B cell (primary cell): ENCODE results near the gene CEP95. TPM values are rescaled to one million over a fixed set of nuclear protein-coding genes. Genes with fewer than 3 reads are reported as not detected.
A peak's percentile ranks its signal among the peaks of the same experiment; 100 is the strongest.

Experiments
- ATAC-seq: fragments of 200-7000 bp; cut with Tn5 transposase; one replicate; pipeline ENCODE4 v1.10.0; 2021; ENCODE audit warnings: low read depth, mild to moderate bottlenecking, moderate number of reproducible peaks, moderate library complexity
- CTCF ChIA-PET: fragments of 350-600 bp; sonication (Branson Sonifier 250); formaldehyde crosslinking; loops from one replicate; lab custom pipeline; 2021; ENCODE audit warnings: antibody characterized with exemption, inconsistent platforms; lab: Charles Lee
- POLR2A ChIA-PET: fragments of 350-600 bp; sonication (Branson Sonifier 250); formaldehyde crosslinking; loops from one replicate; lab custom pipeline; 2021; ENCODE audit warnings: antibody characterized with exemption; lab: Charles Lee
- DNase-seq: peaks from one replicate; pipeline ENCODE4 v3.0.0; 2013
- H2AFZ ChIP-seq: 2 replicates; pipeline ENCODE4 v1.6.1; 2012; ENCODE audit warnings: mild to moderate bottlenecking, low read depth, low read length; ENCODE audit not compliant: insufficient read depth, poor library complexity, severe bottlenecking
- H3K27ac ChIP-seq, 2 donors: 1 replicate in 1 of 2; 2 replicates in 1 of 2; pipeline ENCODE4 v1.5.1; 2012 to 2013; ENCODE audit warnings: low read length in 2 of 2, mild to moderate bottlenecking in 2 of 2, moderate library complexity in 1 of 2
- H3K27me3 ChIP-seq, 4 experiments: fragments of 200-600 bp in 1 of 4; sonication (generic) in 1 of 4; replicated peaks in 1 of 4; 1 replicate in 2 of 4; 2 replicates in 2 of 4; pipeline versions ENCODE4 v1.6.1 to v1.7.0; 2013 to 2016; ENCODE audit warnings: low read length in 3 of 4, mild to moderate bottlenecking in 2 of 4, mixed read lengths in 1 of 4, moderate library complexity in 1 of 4; ENCODE audit not compliant: insufficient read depth in 4 of 4, control insufficient read depth in 3 of 4; ENCODE audit errors: control extremely low read depth in 1 of 4
- H3K36me3 ChIP-seq, 2 experiments: replicated peaks in 1 of 2; 1 replicate in 1 of 2; 2 replicates in 1 of 2; pipeline versions ENCODE4 v1.6.1 to v1.7.1; 2013; ENCODE audit warnings: low read length in 1 of 2; ENCODE audit not compliant: insufficient read depth in 2 of 2, control insufficient read depth in 1 of 2; ENCODE audit errors: control extremely low read depth in 1 of 2, extremely low read depth in 1 of 2
- H3K4me1 ChIP-seq, 2 donors: fragments of 200-600 bp in 1 of 2; sonication (generic) in 1 of 2; 1 replicate in 1 of 2; 2 replicates in 1 of 2; pipeline versions ENCODE4 v1.5.1 to v1.6.1; 2013 to 2017; ENCODE audit warnings: low read length in 2 of 2; ENCODE audit not compliant: control insufficient read depth in 2 of 2, insufficient read depth in 2 of 2
- H3K4me2 ChIP-seq: replicated peaks from 2 replicates; pipeline ENCODE3; 2012; ENCODE audit warnings: mild to moderate bottlenecking, low read depth, low read length; ENCODE audit not compliant: poor library complexity, severe bottlenecking
- H3K4me3 ChIP-seq, 5 experiments: fragments of 200-600 bp in 1 of 5; sonication (generic) in 1 of 5; 1 replicate in 3 of 5; 2 replicates in 2 of 5; pipeline versions ENCODE4 v1.5.1 to v1.7.0; 2011 to 2016; ENCODE audit warnings: low read length in 4 of 5, mild to moderate bottlenecking in 4 of 5, low read depth in 2 of 5, control low read depth in 1 of 5, moderate library complexity in 1 of 5; ENCODE audit not compliant: insufficient read depth in 1 of 5; ENCODE audit errors: control extremely low read depth in 1 of 5, extremely low read depth in 1 of 5
- H3K79me2 ChIP-seq: fragments of 200-600 bp; sonication (generic); one replicate; pipeline ENCODE4 v1.6.0; 2016; ENCODE audit warnings: low read length; ENCODE audit not compliant: control insufficient read depth, insufficient read depth
- H3K9ac ChIP-seq: fragments of 200-600 bp; sonication (generic); 2 replicates; pipeline ENCODE4 v1.6.1; 2017; ENCODE audit warnings: mild to moderate bottlenecking, low read length, moderate library complexity
- H3K9me3 ChIP-seq, 3 donors: one replicate each; pipeline versions ENCODE4 v1.6.1 to v1.7.1; 2013; ENCODE audit warnings: low read length in 2 of 3; ENCODE audit not compliant: control insufficient read depth in 2 of 3, insufficient read depth in 1 of 3; ENCODE audit errors: control extremely low read depth in 1 of 3
- H4K20me1 ChIP-seq: 2 replicates; pipeline ENCODE4 v1.6.0; 2012; ENCODE audit warnings: mild to moderate bottlenecking, low read length; ENCODE audit not compliant: insufficient read depth, control insufficient read depth, poor library complexity, severe bottlenecking
- H3K27ac Mint-ChIP-seq: one replicate; pipeline ENCODE4 v1.8.0; 2021; ENCODE audit warnings: mixed read lengths
- H3K27me3 Mint-ChIP-seq: one replicate; pipeline ENCODE4 v1.8.0; 2021; ENCODE audit warnings: mixed read lengths
- H3K4me1 Mint-ChIP-seq: one replicate; pipeline ENCODE4 v1.8.0; 2021; ENCODE audit warnings: mixed read lengths
- H3K4me3 Mint-ChIP-seq: one replicate; pipeline ENCODE4 v1.8.0; 2021; ENCODE audit warnings: mixed read lengths
- H3K9me3 Mint-ChIP-seq: one replicate; pipeline ENCODE4 v1.8.0; 2022; ENCODE audit warnings: mixed read lengths; ENCODE audit not compliant: insufficient read depth
- CTCF ChIP-seq: fragments of 200-600 bp; IDR thresholded peaks from one replicate; pipeline ENCODE4 v1.8.0; 2022; ENCODE audit warnings: antibody characterized with exemption, mild to moderate bottlenecking
- EZH2 ChIP-seq: IDR thresholded peaks from 2 replicates; pipeline ENCODE4 v1.6.1; 2012; ENCODE audit warnings: borderline replicate concordance, low read depth, mild to moderate bottlenecking, moderate library complexity, low read length; ENCODE audit not compliant: insufficient read depth, poor library complexity, severe bottlenecking
- WGBS: methylation state at CpG from one replicate; pipeline ENCODE4 v1.1.5; 2013; ENCODE audit warnings: missing lambda C conversion rate; ENCODE audit not compliant: insufficient coverage; 5-methylcytosine and 5-hydroxymethylcytosine counted together
- intact Hi-C: fragments of 100-400 bp; cut with micrococcal nuclease; formaldehyde crosslinking; loops from one replicate; pipeline ENCODE4 v1.10.0; 2022
- polyA plus RNA-seq: library from polyadenylated mRNA; depleted of rRNA; stranded (reverse); fragments of >200 nt; gene quantifications from 2 replicates; pipeline ENCODE4 v1.2.3, GENCODE V29; 2012
- total RNA-seq, 2 donors: library from RNA; stranded (reverse); fragments of 120-200 nt in 1 of 2; gene quantifications; 1 replicate in 1 of 2; 2 replicates in 1 of 2; pipeline versions ENCODE4 v1.2.3 to v1.2.4, GENCODE V29; 2013 to 2022

The CEP95 gene
- total and polyA plus RNA-seq, 2 donors (not counting 1 experiment from before 2014, with no cell fraction given): 71.1 to 122 TPM

- H3K27ac ChIP-seq: no peak overlapping the region
- peaks cover 2 to 76% of the 10 kb centered on the region in 2 experiments for H3K36me3 ChIP-seq
- H3K27me3 ChIP-seq: no peaks in the 10 kb centered on the region
- ChIA-PET CTCF (interaction anchor here (0.9 to 5.9 kb wide), 2 partner anchors 10 to 69 kb away, joined by 4 to 199 read pairs; no protein-coding TSS in a partner anchor), POLR2A (interaction anchor here (0.7 kb wide), 1 partner anchor 174 kb away, joined by 4 read pairs; no protein-coding TSS in a partner anchor)
- intact Hi-C loops: no loop called here
- no peak for TF ChIP-seq EZH2
- no peak for TF ChIP-seq CTCF
- no peak overlapping the region for H3K4me3 Mint-ChIP-seq
- no peaks in the 10 kb centered on the region for H3K27me3 Mint-ChIP-seq
- ATAC-seq: no peak
- no peak overlapping the region for H2AFZ ChIP-seq
- peaks cover 3% of the 10 kb centered on the region for H3K4me1 Mint-ChIP-seq
- no peak overlapping the region for H3K9ac ChIP-seq
- no peak overlapping the region for H3K4me3 ChIP-seq
- DNase-seq: no peak
- H3K9me3 ChIP-seq: no peaks in the 10 kb centered on the region
- peaks cover 13% of the 10 kb centered on the region for H3K79me2 ChIP-seq
- H3K4me1 ChIP-seq: no peaks in the 10 kb centered on the region
- H3K9me3 Mint-ChIP-seq: no peaks in the 10 kb centered on the region
- H3K27ac Mint-ChIP-seq: no peak overlapping the region
- no CpG with 5 or more reads among the region's 2 CpGs for WGBS
- no peaks in the 10 kb centered on the region for H4K20me1 ChIP-seq
- H3K4me2 ChIP-seq: no peak overlapping the region
Observed at GRCh38 chr17:64488301-64488700, 18.5 kb upstream of the CEP95 start.

- DNase-seq (peak; percentile 61), ATAC-seq (peak; percentile 65)
- Histone ChIP-seq H3K36me3 (peaks cover 2 to 49% of the 10 kb centered on the region in 2 experiments), H3K4me1 (peaks cover 20 to 21% of the 10 kb centered on the region in 2 donors), H3K9me3 (no peaks in the 10 kb centered on the region), H3K79me2 (peaks cover 31% of the 10 kb centered on the region), H3K4me2 (no peak overlapping the region), H2AFZ (no peak overlapping the region), H4K20me1 (no peaks in the 10 kb centered on the region), H3K27ac (no peak overlapping the region), H3K4me3 (no peak overlapping the region), H3K9ac (no peak overlapping the region), H3K27me3 (no peaks in the 10 kb centered on the region)
- 95% methylated on average over 7 of the region's 13 CpGs for WGBS
- H3K9me3 Mint-ChIP-seq: no peaks in the 10 kb centered on the region
- H3K4me3 Mint-ChIP-seq: no peak overlapping the region
- intact Hi-C loops: loop anchor here (1.0 kb wide), 1 partner anchor 71 kb away; no protein-coding TSS in a partner anchor
- peak; percentile 68 for TF ChIP-seq CTCF
- no peak for TF ChIP-seq EZH2
- peaks cover 24% of the 10 kb centered on the region for H3K4me1 Mint-ChIP-seq
- POLR2A ChIA-PET: interaction anchor here (0.9 to 2.0 kb wide), 3 partner anchors 14 to 71 kb away, joined by 5 to 9 read pairs (median 6); partner anchors contain the start of genes CEP95 and DDX5
- CTCF ChIA-PET: interaction anchor here (0.7 to 5.9 kb wide), 19 partner anchors 11 to 739 kb away, joined by 3 to 199 read pairs (median 5); partner anchors contain the start of genes CEP95 and DDX5
- no peak overlapping the region for H3K27ac Mint-ChIP-seq
- no peaks in the 10 kb centered on the region for H3K27me3 Mint-ChIP-seq
Observed at GRCh38 chr17:64491034-64491860, 15.5 kb upstream of the CEP95 start.
